Endothelial cell of umbilical vein (primary cell): Measurements from ENCODE around the gene NLRP5. TPM values are rescaled to one million over a fixed set of nuclear protein-coding genes. Genes with fewer than 3 reads are reported as not detected.

Source experiments
- BruUV-seq: library from RNA; stranded (reverse); fragments of 400-500 nt; replicated peaks from 2 replicates; lab custom pipeline; 2021; lab: Mats Ljungman, UMichigan
- CTCF ChIA-PET: fragments of 300-600, 350-600 bp; sonication (Branson Sonifier 250); formaldehyde crosslinking; loops from one replicate; lab custom pipeline; 2021; ENCODE audit warnings: antibody characterized with exemption, inconsistent platforms; lab: Charles Lee
- POLR2A ChIA-PET: fragments of 300-600, 350-600 bp; sonication (Branson Sonifier 250); formaldehyde crosslinking; loops from one replicate; lab custom pipeline; 2021; ENCODE audit warnings: antibody characterized with exemption, inconsistent platforms; lab: Charles Lee
- DNase-seq: peaks from one replicate; pipeline ENCODE4 v3.0.0-alpha.2; 2011; ENCODE audit warnings: low read depth, low spot score
- FAIRE-seq: peaks from 2 replicates; lab custom pipeline; 2011; peaks lifted over from hg19 to GRCh38; lab: Jason Lieb, UNC
- H2AFZ ChIP-seq: 2 replicates; pipeline ENCODE4 v1.6.0; 2012; ENCODE audit warnings: low read depth, low read length, control low read depth, inconsistent platforms
- H3K27ac ChIP-seq: 2 replicates; pipeline ENCODE4 v1.5.1; 2011; ENCODE audit warnings: low read depth, mild to moderate bottlenecking, control low read depth, low read length, moderate library complexity; ENCODE audit not compliant: insufficient read depth
- H3K27me3 ChIP-seq, 2 experiments: 2 replicates each; pipeline versions ENCODE4 v1.6.0 to v1.6.1; 2011; ENCODE audit warnings: low read length in 2 of 2, mixed read lengths in 1 of 2; ENCODE audit not compliant: control insufficient read depth in 2 of 2, insufficient read depth in 2 of 2
- H3K36me3 ChIP-seq, 2 experiments: 2 replicates in 1 of 2; 3 replicates in 1 of 2; pipeline ENCODE4 v1.5.1; 2011; ENCODE audit warnings: low read length in 2 of 2, mild to moderate bottlenecking in 1 of 2, moderate library complexity in 1 of 2; ENCODE audit not compliant: control insufficient read depth in 2 of 2, insufficient read depth in 2 of 2; ENCODE audit errors: extremely low read depth in 1 of 2
- H3K4me1 ChIP-seq: 3 replicates; pipeline ENCODE4 v1.5.1; 2011; ENCODE audit warnings: mild to moderate bottlenecking, low read length; ENCODE audit not compliant: control insufficient read depth, insufficient read depth; ENCODE audit errors: extremely low read depth
- H3K4me2 ChIP-seq: 2 replicates; pipeline ENCODE4 v1.6.1; 2011; ENCODE audit warnings: low read length, control low read depth, mixed read lengths; ENCODE audit not compliant: insufficient read depth
- H3K4me3 ChIP-seq, 3 experiments: fragments of 200-600 bp in 1 of 3; sonication (generic), shearing (Covaris generic) in 1 of 3; replicated peaks in 1 of 3; 2 replicates each; pipeline ENCODE4 v1.5.1; 2011 to 2016; ENCODE audit warnings: control low read depth in 3 of 3, low read length in 3 of 3, mild to moderate bottlenecking in 2 of 3, inconsistent platforms in 1 of 3, low read depth in 1 of 3, moderate library complexity in 1 of 3; ENCODE audit not compliant: insufficient read depth in 1 of 3
- H3K79me2 ChIP-seq: 2 replicates; pipeline ENCODE4 v1.6.0; 2012; ENCODE audit warnings: low read length, inconsistent platforms; ENCODE audit not compliant: control insufficient read depth, insufficient read depth
- H3K9ac ChIP-seq: replicated peaks from 2 replicates; pipeline ENCODE3; 2011; ENCODE audit warnings: low read length, control low read depth; ENCODE audit not compliant: insufficient read depth; ENCODE audit errors: extremely low read depth
- H3K9me1 ChIP-seq: replicated peaks from 3 replicates; pipeline ENCODE4 v1.6.0; 2011; ENCODE audit warnings: mild to moderate bottlenecking, low read length; ENCODE audit not compliant: control insufficient read depth, insufficient read depth; ENCODE audit errors: extremely low read depth
- H3K9me3 ChIP-seq: replicated peaks from 2 replicates; pipeline ENCODE4 v1.5.1; 2012; ENCODE audit warnings: low read length, inconsistent platforms; ENCODE audit not compliant: control insufficient read depth, insufficient read depth
- H4K20me1 ChIP-seq: replicated peaks from 2 replicates; pipeline ENCODE3; 2011; ENCODE audit warnings: mild to moderate bottlenecking, low read length; ENCODE audit not compliant: control insufficient read depth, insufficient read depth; ENCODE audit errors: extremely low read depth
- CTCF ChIP-seq, 2 donors: IDR thresholded peaks; 1 replicate in 1 of 2; 2 replicates in 1 of 2; pipeline ENCODE4 v1.5.1; 2011; ENCODE audit warnings: low read length in 2 of 2, mild to moderate bottlenecking in 2 of 2, moderate library complexity in 2 of 2, control low read depth in 1 of 2, inconsistent platforms in 1 of 2, low read depth in 1 of 2; ENCODE audit not compliant: insufficient read depth in 1 of 2; ENCODE audit errors: extremely low read depth in 1 of 2
- EZH2 ChIP-seq: IDR thresholded peaks from 2 replicates; pipeline ENCODE4 v1.6.1; 2012; ENCODE audit warnings: borderline replicate concordance, low read depth, mild to moderate bottlenecking, moderate library complexity, low read length, inconsistent platforms; ENCODE audit not compliant: severe bottlenecking
- FOS ChIP-seq: IDR thresholded peaks from 2 replicates; pipeline ENCODE4 v1.6.1; 2011; ENCODE audit warnings: mild to moderate bottlenecking, low read length, moderate library complexity, borderline replicate concordance; ENCODE audit not compliant: insufficient read depth
- GATA2 ChIP-seq: IDR thresholded peaks from 2 replicates; pipeline ENCODE4 v1.7.0; 2011; ENCODE audit warnings: low read depth, mild to moderate bottlenecking, moderate library complexity, mixed read lengths, low read length; ENCODE audit not compliant: insufficient read length, insufficient read depth
- MAX ChIP-seq: IDR thresholded peaks from 2 replicates; pipeline ENCODE4 v1.6.1; 2011; ENCODE audit not compliant: insufficient read depth, insufficient read length
- MYC ChIP-seq: IDR thresholded peaks from one replicate; pipeline ENCODE4 v1.6.1; 2011; ENCODE audit warnings: mild to moderate bottlenecking, low read depth, low read length
- POLR2A ChIP-seq: IDR thresholded peaks from 2 replicates; pipeline ENCODE4 v1.6.1; 2012; ENCODE audit warnings: low read depth, mild to moderate bottlenecking, control low read depth, low read length
- POLR2AphosphoS5 ChIP-seq: IDR thresholded peaks from 2 replicates; pipeline ENCODE4 v1.6.1; 2012; ENCODE audit warnings: low read depth, mild to moderate bottlenecking, control low read depth, low read length, moderate library complexity; ENCODE audit not compliant: insufficient read depth
- dilution Hi-C: fragments of 300-500 bp; cut with MboI; formaldehyde crosslinking; loops from one replicate; pipeline ENCODE4 v1.15.0; 2019; ENCODE audit warnings: low sequenced_read_pairs; ENCODE audit not compliant: extremely low pct_ligation_motif_present
- intact Hi-C: fragments of 100-400 bp; cut with micrococcal nuclease; formaldehyde crosslinking; loops from one replicate; pipeline ENCODE4 v1.10.0; 2022
- polyA plus RNA-seq, 4 experiments: library from polyadenylated mRNA; depleted of rRNA in 3 of 4; stranded (reverse) in 3 of 4; unstranded in 1 of 4; fragments of >200 nt; gene quantifications; 2 replicates each; pipeline versions ENCODE4 v1.2.1 to v1.2.3, GENCODE V29; 2011 to 2012; ENCODE audit warnings: missing spikeins in 1 of 4
- total RNA-seq: library from RNA; stranded (reverse); gene quantifications from 2 replicates; pipeline ENCODE4 v1.2.3, GENCODE V29; 2021

Gene NLRP5
- total and polyA plus RNA-seq, 2 donors (not counting 3 experiments of a cell fraction or from before 2014, with no cell fraction given), result not detected

- no peaks in the 10 kb centered on the region for H3K9me3 ChIP-seq
- no peaks in the 10 kb centered on the region for H3K9me1 ChIP-seq
- TF ChIP-seq FOS (no peak), EZH2 (no peak), MAX (no peak), GATA2 (no peak), CTCF (IDR thresholded peaks at IDR 0.05; ENCODE audit: extremely low read depth in 1 of 2, insufficient read depth in 1 of 2, low read depth in 1 of 2, low read length in 2 of 2) (no peak), POLR2AphosphoS5 (no peak), MYC (no peak), POLR2A (no peak)
- no peaks in the 10 kb centered on the region for H3K4me1 ChIP-seq
- FAIRE-seq (no peak), DNase-seq (no peak)
- peaks cover 14% of the 10 kb centered on the region for H3K79me2 ChIP-seq
- intact Hi-C loops, result no loop called here
- H4K20me1 ChIP-seq, result no peaks in the 10 kb centered on the region
- H3K4me3 ChIP-seq, result no peak overlapping the region
- BruUV-seq, result no TSS peak
- H3K27me3 ChIP-seq, result no peaks in the 10 kb centered on the region
- H2AFZ ChIP-seq, result no peak overlapping the region
- dilution Hi-C loops, result no loop called here
- H3K4me2 ChIP-seq, result no peak overlapping the region
- H3K27ac ChIP-seq, result no peak overlapping the region
- no peak overlapping the region for H3K9ac ChIP-seq
- POLR2A ChIA-PET, result no interaction called here
- CTCF ChIA-PET, result interaction anchor here (0.5 kb wide), 1 partner anchor 217 kb away, joined by 3 read pairs; the partner anchor contains the start of gene ZSCAN5A
- peaks cover 0 to 10% of the 10 kb centered on the region in 2 experiments for H3K36me3 ChIP-seq
Measured at GRCh38 chr19:56097306-56097705, 110.7 kb downstream of the NLRP5 start.
